NB4 (cell line): Measurements from ENCODE around the gene XPOT.

ENCODE experiments used
- DNase-seq: peaks from one replicate; pipeline ENCODE4 v3.0.0; 2010; ENCODE audit warnings: low read depth
- H3K4me3 ChIP-seq: one replicate; pipeline ENCODE4 v1.5.1; 2011; ENCODE audit warnings: mild to moderate bottlenecking, low read depth, low read length, moderate library complexity
- CTCF ChIP-seq: IDR thresholded peaks from one replicate; pipeline ENCODE4 v1.5.1; 2012; ENCODE audit warnings: low read depth, low read length
- MAX ChIP-seq: IDR thresholded peaks from 2 replicates; pipeline ENCODE4 v1.6.1; 2011; ENCODE audit warnings: low read depth, low read length
- MYC ChIP-seq: IDR thresholded peaks from 2 replicates; pipeline ENCODE4 v1.6.1; 2011; ENCODE audit warnings: low read depth, low read length
- POLR2A ChIP-seq: IDR thresholded peaks from 2 replicates; pipeline ENCODE4 v1.6.1; 2011; ENCODE audit warnings: mild to moderate bottlenecking; ENCODE audit not compliant: insufficient read length; ENCODE audit errors: extremely low read depth

XPOT gene

GRCh38 chr12:64387197-64387816 lies 16.9 kb upstream of the XPOT start:
- TF ChIP-seq MYC, result no peak
- no peak for TF ChIP-seq MAX
- no peak for TF ChIP-seq CTCF
- TF ChIP-seq POLR2A, result no peak
- H3K4me3 ChIP-seq, result no peak overlapping the region
- DNase-seq, result no peak

DNA sequence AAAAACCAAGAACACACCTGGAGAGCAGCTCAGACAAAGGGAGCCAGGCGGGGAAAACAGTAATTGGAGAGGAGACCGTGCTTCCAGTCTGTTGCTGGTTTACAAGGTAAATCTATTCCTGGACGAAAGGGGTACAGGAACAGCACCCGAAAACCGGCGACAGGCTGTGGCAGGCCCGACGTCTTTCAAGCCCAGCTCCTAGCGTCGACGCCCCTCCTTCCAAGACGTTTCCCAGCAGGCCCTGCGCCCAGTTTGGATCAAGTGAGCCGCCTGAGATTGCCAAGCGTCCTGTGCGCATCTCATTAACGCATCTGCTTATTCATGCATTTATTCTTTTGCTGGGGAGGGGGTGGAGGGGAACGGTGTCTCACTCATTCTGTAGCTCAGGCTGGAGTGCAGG lies 15.0 kb upstream of the XPOT start:
- TF ChIP-seq MYC (no peak), POLR2A (no peak), MAX (no peak), CTCF (no peak)
- no peak for DNase-seq
- no peak overlapping the region for H3K4me3 ChIP-seq

- no peak within 1 kb of the TSS for H3K4me3 ChIP-seq
- DNase-seq, result no peak
- TF ChIP-seq MAX (no peak), POLR2A (no peak), CTCF (no peak), MYC (no peak)
Measured at GRCh38 chr12:64390275-64390851, 13.8 kb upstream of the XPOT start, which contains the start of gene C12orf56. C12orf56 (minus strand) TSS chr12:64390758; CDS start chr12:64390565, 193 bp downstream.

DNA sequence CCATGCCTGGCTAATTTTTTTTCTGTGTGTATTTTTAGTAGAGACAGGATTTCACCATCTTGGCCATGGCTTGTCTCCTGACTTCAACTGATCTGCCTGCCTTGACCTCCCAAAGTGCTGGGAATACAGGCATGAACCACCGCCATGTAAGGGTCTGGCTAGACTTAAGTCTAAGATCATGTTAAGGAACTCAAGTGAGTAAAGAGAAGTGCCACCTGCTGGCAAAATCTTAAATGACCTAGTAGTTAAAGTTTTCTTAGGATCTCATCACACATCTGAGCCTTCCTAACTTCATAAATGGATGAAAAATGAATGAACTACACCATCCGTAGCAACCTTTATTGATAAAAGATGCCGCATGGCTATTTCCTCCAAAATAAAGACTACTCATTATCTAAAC lies 12.0 kb upstream of the XPOT start:
- H3K4me3 ChIP-seq, result no peak overlapping the region
- TF ChIP-seq CTCF (peak; percentile 35), POLR2A (no peak), MYC (no peak), MAX (no peak)
- DNase-seq, result peak; percentile 59

- TF ChIP-seq CTCF, result no peak
- DNase-seq, result no peak
Measured at GRCh38 chr12:64395739-64396138, 8.5 kb upstream of the XPOT start.

More at GRCh38 chr12:64395739-64396138, 8.5 kb upstream of the XPOT start:
- H3K4me3 ChIP-seq, result no peak overlapping the region
